Endothelial cell of umbilical vein (primary cell): Measurements from ENCODE around the gene GRIK1.

ENCODE experiments used
- CTCF ChIP-seq, 2 donors: IDR thresholded peaks; 1 replicate in 1 of 2; 2 replicates in 1 of 2; pipeline ENCODE4 v1.5.1; 2011; ENCODE audit warnings: low read length in 2 of 2, mild to moderate bottlenecking in 2 of 2, moderate library complexity in 2 of 2, control low read depth in 1 of 2, inconsistent platforms in 1 of 2, low read depth in 1 of 2; ENCODE audit not compliant: insufficient read depth in 1 of 2; ENCODE audit errors: extremely low read depth in 1 of 2
- EZH2 ChIP-seq: IDR thresholded peaks from 2 replicates; pipeline ENCODE4 v1.6.1; 2012; ENCODE audit warnings: borderline replicate concordance, low read depth, mild to moderate bottlenecking, moderate library complexity, low read length, inconsistent platforms; ENCODE audit not compliant: severe bottlenecking
- FOS ChIP-seq: IDR thresholded peaks from 2 replicates; pipeline ENCODE4 v1.6.1; 2011; ENCODE audit warnings: mild to moderate bottlenecking, low read length, moderate library complexity, borderline replicate concordance; ENCODE audit not compliant: insufficient read depth
- GATA2 ChIP-seq: IDR thresholded peaks from 2 replicates; pipeline ENCODE4 v1.7.0; 2011; ENCODE audit warnings: low read depth, mild to moderate bottlenecking, moderate library complexity, mixed read lengths, low read length; ENCODE audit not compliant: insufficient read length, insufficient read depth
- POLR2A ChIP-seq: IDR thresholded peaks from 2 replicates; pipeline ENCODE4 v1.6.1; 2012; ENCODE audit warnings: low read depth, mild to moderate bottlenecking, control low read depth, low read length
- POLR2AphosphoS5 ChIP-seq: IDR thresholded peaks from 2 replicates; pipeline ENCODE4 v1.6.1; 2012; ENCODE audit warnings: low read depth, mild to moderate bottlenecking, control low read depth, low read length, moderate library complexity; ENCODE audit not compliant: insufficient read depth

GRCh38 chr21:29642551-29643245 is 297.1 kb downstream of the GRIK1 start:
- TF ChIP-seq CTCF (IDR thresholded peaks at IDR 0.05; ENCODE audit: extremely low read depth in 1 of 2, insufficient read depth in 1 of 2, low read depth in 1 of 2, low read length in 2 of 2) (no peak), FOS (no peak), POLR2AphosphoS5 (no peak), GATA2 (no peak), POLR2A (no peak), EZH2 (no peak)
